ENCODE results near the gene GABRG3. TPM values are rescaled to one million over a fixed set of nuclear protein-coding genes. Genes with fewer than 3 reads are reported as not detected.

Gene GABRG3
- total and polyA plus RNA-seq, 4 donors = 0.02 to 0.19 TPM; not detected in 2

DNA sequence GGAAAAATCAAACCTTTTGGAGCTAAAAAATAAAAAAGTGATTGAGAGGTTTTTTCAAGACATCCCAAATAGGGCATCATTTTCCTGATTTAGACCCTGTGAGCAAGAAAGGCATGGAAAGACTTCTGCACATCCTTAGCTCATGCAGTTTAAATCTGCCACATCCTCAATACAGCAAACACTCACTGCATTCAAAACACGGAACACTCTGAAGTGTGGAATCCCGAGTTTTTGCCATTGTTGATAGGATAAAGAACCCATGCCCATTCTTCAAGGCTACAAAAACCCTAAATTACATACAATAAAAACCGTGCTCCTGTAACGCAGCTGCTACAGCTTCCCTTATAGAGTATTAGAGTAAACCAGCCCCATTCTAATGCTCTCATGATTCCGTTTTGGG lies 346.8 kb downstream of the GABRG3 start (continued):
- no peak for TF ChIP-seq ZBTB33 (IDR thresholded peaks at IDR 0.05)
- TF ChIP-seq RXRA (IDR thresholded peaks at IDR 0.05) = no peak
- TF ChIP-seq FOXA2 (IDR thresholded peaks at IDR 0.05) = no peak

DNA sequence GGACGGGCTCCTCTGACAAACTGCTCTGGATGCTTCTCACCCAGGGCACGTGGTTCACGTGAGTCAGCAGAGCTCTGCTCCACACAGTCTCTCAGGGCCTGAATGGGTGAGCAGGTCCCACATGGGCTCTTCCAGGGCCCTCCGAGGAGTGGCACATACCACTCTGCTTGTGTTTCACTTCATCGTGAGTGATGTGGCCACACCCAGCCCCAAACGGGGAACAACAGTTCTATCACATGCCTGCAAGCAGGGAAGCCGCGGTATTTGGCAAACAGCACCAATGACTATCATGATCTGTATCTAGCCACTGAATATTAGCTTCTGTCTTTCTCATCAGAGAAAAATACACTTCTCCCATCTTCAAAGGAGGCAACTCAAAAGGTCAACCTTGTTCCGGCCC lies 352.8 kb downstream of the GABRG3 start:
- peaks cover 0 to 6% (median 2%) of the 10 kb centered on the region in 4 donors for H3K9me3 ChIP-seq (ENCODE audit: control insufficient read depth in 4 of 4, low read length in 3 of 4)
- no peak for DNase-seq (ENCODE audit: low spot score)
- H3K27ac ChIP-seq (ENCODE audit: low read depth in 1 of 2, low read length in 2 of 2) = no peak overlapping the region
- H3K9ac ChIP-seq (ENCODE audit: low read depth in 1 of 2, low read length in 2 of 2) = no peak overlapping the region
- no peaks in the 10 kb centered on the region for H3K4me1 ChIP-seq (ENCODE audit: control insufficient read depth in 4 of 4, insufficient read depth in 4 of 4, low read length in 3 of 4)
- TF ChIP-seq REST (IDR thresholded peaks at IDR 0.05) = no peak
- TF ChIP-seq NR2F2 (IDR thresholded peaks at IDR 0.05) = no peak
- no peak for TF ChIP-seq TAF1 (conservative IDR thresholded peaks at IDR 0.05)
- TF ChIP-seq EGR1 (IDR thresholded peaks at IDR 0.05; ENCODE audit: low read depth in 2 of 2) = no peak
- no peak for TF ChIP-seq FOXA2 (IDR thresholded peaks at IDR 0.05)
- no peak for TF ChIP-seq GABPA (IDR thresholded peaks at IDR 0.05 in 1 of 2, conservative IDR thresholded peaks at IDR 0.05 in 1 of 2)
- no peak for TF ChIP-seq HNF4G (IDR thresholded peaks at IDR 0.05)
- no peak for TF ChIP-seq YY1 (IDR thresholded peaks at IDR 0.05)
- no peak for TF ChIP-seq RXRA (IDR thresholded peaks at IDR 0.05)
- TF ChIP-seq, protein P1, sequence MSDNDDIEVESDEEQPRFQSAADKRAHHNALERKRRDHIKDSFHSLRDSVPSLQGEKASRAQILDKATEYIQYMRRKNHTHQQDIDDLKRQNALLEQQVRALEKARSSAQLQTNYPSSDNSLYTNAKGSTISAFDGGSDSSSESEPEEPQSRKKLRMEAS (IDR thresholded peaks at IDR 0.05) = no peak
- no peak for TF ChIP-seq HNF4A (conservative IDR thresholded peaks at IDR 0.05)
- TF ChIP-seq SP1 (IDR thresholded peaks at IDR 0.05) = no peak
- no peak for TF ChIP-seq ZBTB33 (IDR thresholded peaks at IDR 0.05)
- TF ChIP-seq JUND (IDR thresholded peaks at IDR 0.05) = no peak
- no peaks in the 10 kb centered on the region for H3K27me3 ChIP-seq (ENCODE audit: control insufficient read depth in 4 of 4, insufficient read depth in 4 of 4, low read length in 3 of 4)
- no peak overlapping the region for H3K4me3 ChIP-seq (ENCODE audit: low read depth in 1 of 3, low read length in 3 of 3)
- no peaks in the 10 kb centered on the region for H3K36me3 ChIP-seq (ENCODE audit: control insufficient read depth in 4 of 4, insufficient read depth in 3 of 4, low read depth in 1 of 4, low read length in 3 of 4)
- 54% methylated on average over 9 of the region's 9 CpGs for WGBS

Data from liver (tissue), 9 donors.